ENCODE results near the gene SH3GL1. TPM values are rescaled to one million over a fixed set of nuclear protein-coding genes. Genes with fewer than 3 reads are reported as not detected.

SH3GL1 gene
- polyA plus RNA-seq, 1 experiment = 89.4 TPM

DNA sequence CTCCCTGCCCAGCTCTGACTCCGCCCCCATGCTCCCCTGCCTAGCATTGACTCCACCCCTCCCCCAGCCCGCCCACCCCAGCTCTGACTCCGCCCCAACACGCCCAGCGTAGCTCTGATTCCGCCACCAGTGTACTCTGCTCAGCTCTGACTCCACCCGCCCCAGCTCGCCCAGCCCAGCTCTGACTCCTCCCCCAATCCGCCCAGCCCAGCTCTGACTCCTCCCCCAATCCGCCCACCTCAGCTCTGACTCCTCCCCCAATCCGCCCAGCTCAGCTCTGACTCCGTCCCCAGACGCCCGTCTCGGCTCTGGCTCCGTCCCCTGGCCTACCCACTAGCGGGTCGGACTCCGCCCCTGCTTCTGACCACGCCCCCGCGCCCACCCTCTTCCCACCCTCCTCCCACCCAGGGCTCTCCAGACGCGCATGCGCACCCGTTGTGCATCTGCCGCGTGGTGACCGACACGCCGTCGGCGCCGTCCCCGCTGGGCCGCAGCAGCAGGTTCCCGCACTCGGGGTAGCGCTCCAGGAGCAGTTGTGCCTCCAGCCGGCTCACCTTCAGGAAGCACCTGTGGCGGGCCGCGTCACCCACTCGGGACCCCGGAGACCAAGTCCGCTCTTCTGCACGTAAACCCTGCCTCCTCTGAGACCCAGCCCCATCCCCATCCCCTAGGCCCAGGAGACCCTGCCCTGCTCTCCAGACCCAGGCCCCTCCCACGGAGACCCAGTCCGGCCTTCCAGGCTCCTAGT, 71.9 kb downstream of the SH3GL1 start:
- ChIA-PET POLR2A (interaction anchor here (0.9 kb wide), 1 partner anchor 14 kb away, joined by 4 read pairs; the partner anchor contains the start of gene MPND), CTCF (interaction anchor here (0.7 kb wide), 1 partner anchor 47 kb away, joined by 3 read pairs; no protein-coding TSS in a partner anchor)
- no peaks in the 10 kb centered on the region for H3K27me3 ChIP-seq (ENCODE audit: control insufficient read depth, insufficient read depth, low read length)
- H3K36me3 ChIP-seq (ENCODE audit: control insufficient read depth, insufficient read depth, low read length) = no peaks in the 10 kb centered on the region; the same call in 1 of the 2 replicates
- peak overlapping the region; percentile 63 for H3K4me3 ChIP-seq (ENCODE audit: low read depth, low read length)
- peak; percentile 59 for DNase-seq (ENCODE audit: low read depth)
- TF ChIP-seq, protein P1, sequence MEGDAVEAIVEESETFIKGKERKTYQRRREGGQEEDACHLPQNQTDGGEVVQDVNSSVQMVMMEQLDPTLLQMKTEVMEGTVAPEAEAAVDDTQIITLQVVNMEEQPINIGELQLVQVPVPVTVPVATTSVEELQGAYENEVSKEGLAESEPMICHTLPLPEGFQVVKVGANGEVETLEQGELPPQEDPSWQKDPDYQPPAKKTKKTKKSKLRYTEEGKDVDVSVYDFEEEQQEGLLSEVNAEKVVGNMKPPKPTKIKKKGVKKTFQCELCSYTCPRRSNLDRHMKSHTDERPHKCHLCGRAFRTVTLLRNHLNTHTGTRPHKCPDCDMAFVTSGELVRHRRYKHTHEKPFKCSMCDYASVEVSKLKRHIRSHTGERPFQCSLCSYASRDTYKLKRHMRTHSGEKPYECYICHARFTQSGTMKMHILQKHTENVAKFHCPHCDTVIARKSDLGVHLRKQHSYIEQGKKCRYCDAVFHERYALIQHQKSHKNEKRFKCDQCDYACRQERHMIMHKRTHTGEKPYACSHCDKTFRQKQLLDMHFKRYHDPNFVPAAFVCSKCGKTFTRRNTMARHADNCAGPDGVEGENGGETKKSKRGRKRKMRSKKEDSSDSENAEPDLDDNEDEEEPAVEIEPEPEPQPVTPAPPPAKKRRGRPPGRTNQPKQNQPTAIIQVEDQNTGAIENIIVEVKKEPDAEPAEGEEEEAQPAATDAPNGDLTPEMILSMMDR (IDR thresholded peaks at IDR 0.05; ENCODE audit: insufficient read depth, low read depth, low read length) = no peak

DNA sequence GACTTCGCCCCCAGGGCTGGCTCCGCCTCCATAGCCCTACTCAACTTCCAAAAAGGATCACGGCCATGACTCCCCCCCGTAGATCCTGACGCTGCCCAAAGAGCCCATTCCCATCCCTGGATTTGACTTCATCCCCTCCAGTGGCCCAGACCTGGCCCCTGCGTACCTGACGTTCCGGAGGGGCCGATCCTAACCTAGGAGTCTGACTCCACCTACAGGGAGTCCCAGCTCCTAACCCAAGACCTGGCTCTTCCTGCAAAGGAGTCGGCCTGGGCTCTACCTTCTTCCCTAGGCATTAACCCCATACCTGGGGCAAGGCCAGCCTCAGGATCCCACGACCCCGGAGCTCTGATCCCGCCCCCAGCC, 72.5 kb downstream of the SH3GL1 start:
- no peak for DNase-seq (ENCODE audit: low read depth)
- Histone ChIP-seq H3K4me3 (ENCODE audit: low read depth, low read length) (peak overlapping the region; percentile 38), H3K27me3 (ENCODE audit: control insufficient read depth, insufficient read depth, low read length) (no peaks in the 10 kb centered on the region), H3K36me3 (ENCODE audit: control insufficient read depth, insufficient read depth, low read length) (no peaks in the 10 kb centered on the region; the same call in 1 of the 2 replicates)
- CTCF ChIA-PET = interaction anchor here (0.7 kb wide), 1 partner anchor 46 kb away, joined by 3 read pairs; no protein-coding TSS in a partner anchor
- TF ChIP-seq, protein P1 (IDR thresholded peaks at IDR 0.05; ENCODE audit: insufficient read depth, low read depth, low read length) = no peak
- POLR2A ChIA-PET = interaction anchor here (0.9 kb wide), 1 partner anchor 15 kb away, joined by 4 read pairs; the partner anchor contains the start of gene MPND

DNA sequence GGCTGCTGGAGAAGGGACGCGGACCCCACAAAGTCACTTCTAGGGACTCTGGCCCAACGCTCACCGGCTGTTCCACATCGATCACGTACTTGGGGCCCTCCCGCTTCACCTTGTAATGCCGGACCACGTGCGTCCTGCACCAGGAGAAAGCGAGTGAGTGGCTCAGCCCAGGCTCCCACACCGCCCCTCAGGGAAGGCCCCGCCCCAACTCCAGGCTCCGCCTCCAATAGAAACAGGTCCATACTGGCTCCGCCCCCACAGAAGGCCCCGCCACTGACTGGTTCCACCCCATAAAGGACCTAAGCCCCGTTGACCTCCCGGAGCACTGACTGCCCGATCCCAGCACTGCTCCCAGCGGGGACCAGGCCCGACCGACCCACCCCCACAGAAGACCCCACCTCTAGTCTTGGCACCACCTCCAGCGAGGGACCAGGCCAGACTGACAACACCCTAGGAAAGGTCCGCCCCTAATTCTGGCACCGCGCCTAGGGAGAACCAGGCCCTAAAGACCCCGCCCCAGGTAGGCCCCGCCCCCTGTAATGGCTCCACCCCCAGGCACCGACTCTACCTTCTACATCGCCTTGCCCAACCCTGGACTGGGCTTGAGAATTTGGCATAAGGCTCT, 73.0 kb downstream of the SH3GL1 start:
- ChIA-PET CTCF (no interaction called here), POLR2A (interaction anchor here (0.9 kb wide), 1 partner anchor 16 kb away, joined by 4 read pairs; the partner anchor contains the start of gene MPND)
- no peaks in the 10 kb centered on the region; the same call in 1 of the 2 replicates for H3K36me3 ChIP-seq (ENCODE audit: control insufficient read depth, insufficient read depth, low read length)
- TF ChIP-seq, protein P1 (IDR thresholded peaks at IDR 0.05; ENCODE audit: insufficient read depth, low read depth, low read length) = no peak
- DNase-seq (ENCODE audit: low read depth) = no peak
- no peaks in the 10 kb centered on the region for H3K27me3 ChIP-seq (ENCODE audit: control insufficient read depth, insufficient read depth, low read length)
- peak overlapping the region; percentile 38 for H3K4me3 ChIP-seq (ENCODE audit: low read depth, low read length)

DNA sequence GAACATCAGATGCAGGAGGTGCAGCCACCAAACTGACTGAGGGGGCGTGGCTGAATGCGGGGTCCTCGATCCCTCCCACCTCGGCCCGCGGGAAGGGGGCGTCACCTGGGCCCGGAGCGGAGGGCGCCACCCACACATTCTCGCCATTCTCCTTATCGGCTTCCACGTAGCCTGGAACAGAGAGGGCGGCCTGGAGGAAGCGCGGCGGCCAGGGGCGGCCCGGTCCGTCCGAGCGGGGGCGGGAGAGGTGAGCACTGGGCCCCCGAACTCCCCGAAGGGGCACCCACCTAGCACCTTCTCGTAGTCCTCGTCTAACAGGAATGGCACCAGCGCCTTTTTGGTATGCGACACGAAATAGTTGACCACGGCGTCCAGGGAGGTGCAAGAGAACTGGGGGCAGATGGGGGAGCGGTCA, 73.5 kb downstream of the SH3GL1 start:
- no peak for DNase-seq (ENCODE audit: low read depth)
- POLR2A ChIA-PET = no interaction called here
- Histone ChIP-seq H3K27me3 (ENCODE audit: control insufficient read depth, insufficient read depth, low read length) (no peaks in the 10 kb centered on the region), H3K4me3 (ENCODE audit: low read depth, low read length) (0 out of 2 replicates have a peak overlapping the region, but pooled peaks have one; percentile 1), H3K36me3 (ENCODE audit: control insufficient read depth, insufficient read depth, low read length) (no peaks in the 10 kb centered on the region; the same call in 1 of the 2 replicates)
- TF ChIP-seq, protein P1 (IDR thresholded peaks at IDR 0.05; ENCODE audit: insufficient read depth, low read depth, low read length) = no peak
- CTCF ChIA-PET = no interaction called here

DNA sequence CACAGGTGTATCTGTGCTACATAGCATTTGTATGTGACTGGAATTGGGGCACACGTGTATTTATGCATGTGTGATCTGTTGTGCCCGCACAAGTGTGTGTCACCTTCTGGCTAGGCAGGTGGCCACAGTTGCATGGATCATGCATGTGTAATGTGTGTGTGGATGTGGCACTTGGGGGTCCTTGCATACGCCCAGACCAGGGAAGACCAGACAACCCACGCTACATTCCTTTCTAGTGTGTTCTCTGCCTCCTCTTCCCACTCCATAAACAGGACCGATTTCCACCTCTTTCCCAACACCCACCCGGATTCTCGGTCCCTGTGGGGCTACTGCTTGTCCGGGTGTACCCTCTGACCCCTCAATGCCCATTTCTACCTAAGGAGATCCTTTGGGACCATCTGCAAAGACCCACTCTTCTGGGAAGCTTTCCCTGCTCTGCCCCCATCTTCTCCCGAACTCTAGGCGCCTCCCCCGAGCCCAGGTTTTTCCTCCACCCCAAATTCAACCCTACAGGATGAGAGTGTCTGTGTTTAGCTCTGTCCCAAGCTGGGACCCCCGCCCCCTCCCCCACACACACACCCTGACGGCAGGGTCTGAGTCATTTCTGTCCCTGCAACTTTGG, 74.0 kb downstream of the SH3GL1 start:
- H3K4me3 ChIP-seq (ENCODE audit: low read depth, low read length) = no peak overlapping the region
- CTCF ChIA-PET = no interaction called here
- no peak for DNase-seq (ENCODE audit: low read depth)
- H3K27me3 ChIP-seq (ENCODE audit: control insufficient read depth, insufficient read depth, low read length) = no peaks in the 10 kb centered on the region
- TF ChIP-seq, protein P1 (IDR thresholded peaks at IDR 0.05; ENCODE audit: insufficient read depth, low read depth, low read length) = no peak
- H3K36me3 ChIP-seq (ENCODE audit: control insufficient read depth, insufficient read depth, low read length) = no peaks in the 10 kb centered on the region; the same call in 1 of the 2 replicates
- POLR2A ChIA-PET = no interaction called here

Data from BJ (cell line).